Endothelial cell of umbilical vein (primary cell): ENCODE results near the gene MYRFL. TPM values are rescaled to one million over a fixed set of nuclear protein-coding genes. Genes with fewer than 3 reads are reported as not detected.

Experiments used
- BruUV-seq: library from RNA; stranded (reverse); fragments of 400-500 nt; replicated peaks from 2 replicates; lab custom pipeline; 2021; lab: Mats Ljungman, UMichigan
- CTCF ChIA-PET: fragments of 300-600, 350-600 bp; sonication (Branson Sonifier 250); formaldehyde crosslinking; loops from one replicate; lab custom pipeline; 2021; ENCODE audit warnings: antibody characterized with exemption, inconsistent platforms; lab: Charles Lee
- POLR2A ChIA-PET: fragments of 300-600, 350-600 bp; sonication (Branson Sonifier 250); formaldehyde crosslinking; loops from one replicate; lab custom pipeline; 2021; ENCODE audit warnings: antibody characterized with exemption, inconsistent platforms; lab: Charles Lee
- DNase-seq: peaks from one replicate; pipeline ENCODE4 v3.0.0-alpha.2; 2011; ENCODE audit warnings: low read depth, low spot score
- FAIRE-seq: peaks from 2 replicates; lab custom pipeline; 2011; peaks lifted over from hg19 to GRCh38; lab: Jason Lieb, UNC
- H2AFZ ChIP-seq: 2 replicates; pipeline ENCODE4 v1.6.0; 2012; ENCODE audit warnings: low read depth, low read length, control low read depth, inconsistent platforms
- H3K27ac ChIP-seq: 2 replicates; pipeline ENCODE4 v1.5.1; 2011; ENCODE audit warnings: low read depth, mild to moderate bottlenecking, control low read depth, low read length, moderate library complexity; ENCODE audit not compliant: insufficient read depth
- H3K27me3 ChIP-seq, 2 experiments: 2 replicates each; pipeline versions ENCODE4 v1.6.0 to v1.6.1; 2011; ENCODE audit warnings: low read length in 2 of 2, mixed read lengths in 1 of 2; ENCODE audit not compliant: control insufficient read depth in 2 of 2, insufficient read depth in 2 of 2
- H3K36me3 ChIP-seq, 2 experiments: 2 replicates in 1 of 2; 3 replicates in 1 of 2; pipeline ENCODE4 v1.5.1; 2011; ENCODE audit warnings: low read length in 2 of 2, mild to moderate bottlenecking in 1 of 2, moderate library complexity in 1 of 2; ENCODE audit not compliant: control insufficient read depth in 2 of 2, insufficient read depth in 2 of 2; ENCODE audit errors: extremely low read depth in 1 of 2
- H3K4me1 ChIP-seq: 3 replicates; pipeline ENCODE4 v1.5.1; 2011; ENCODE audit warnings: mild to moderate bottlenecking, low read length; ENCODE audit not compliant: control insufficient read depth, insufficient read depth; ENCODE audit errors: extremely low read depth
- H3K4me2 ChIP-seq: 2 replicates; pipeline ENCODE4 v1.6.1; 2011; ENCODE audit warnings: low read length, control low read depth, mixed read lengths; ENCODE audit not compliant: insufficient read depth
- H3K4me3 ChIP-seq, 3 experiments: fragments of 200-600 bp in 1 of 3; sonication (generic), shearing (Covaris generic) in 1 of 3; replicated peaks in 1 of 3; 2 replicates each; pipeline ENCODE4 v1.5.1; 2011 to 2016; ENCODE audit warnings: control low read depth in 3 of 3, low read length in 3 of 3, mild to moderate bottlenecking in 2 of 3, inconsistent platforms in 1 of 3, low read depth in 1 of 3, moderate library complexity in 1 of 3; ENCODE audit not compliant: insufficient read depth in 1 of 3
- H3K79me2 ChIP-seq: 2 replicates; pipeline ENCODE4 v1.6.0; 2012; ENCODE audit warnings: low read length, inconsistent platforms; ENCODE audit not compliant: control insufficient read depth, insufficient read depth
- H3K9ac ChIP-seq: replicated peaks from 2 replicates; pipeline ENCODE3; 2011; ENCODE audit warnings: low read length, control low read depth; ENCODE audit not compliant: insufficient read depth; ENCODE audit errors: extremely low read depth
- H3K9me1 ChIP-seq: replicated peaks from 3 replicates; pipeline ENCODE4 v1.6.0; 2011; ENCODE audit warnings: mild to moderate bottlenecking, low read length; ENCODE audit not compliant: control insufficient read depth, insufficient read depth; ENCODE audit errors: extremely low read depth
- H3K9me3 ChIP-seq: replicated peaks from 2 replicates; pipeline ENCODE4 v1.5.1; 2012; ENCODE audit warnings: low read length, inconsistent platforms; ENCODE audit not compliant: control insufficient read depth, insufficient read depth
- H4K20me1 ChIP-seq: replicated peaks from 2 replicates; pipeline ENCODE3; 2011; ENCODE audit warnings: mild to moderate bottlenecking, low read length; ENCODE audit not compliant: control insufficient read depth, insufficient read depth; ENCODE audit errors: extremely low read depth
- EZH2 ChIP-seq: IDR thresholded peaks from 2 replicates; pipeline ENCODE4 v1.6.1; 2012; ENCODE audit warnings: borderline replicate concordance, low read depth, mild to moderate bottlenecking, moderate library complexity, low read length, inconsistent platforms; ENCODE audit not compliant: severe bottlenecking
- FOS ChIP-seq: IDR thresholded peaks from 2 replicates; pipeline ENCODE4 v1.6.1; 2011; ENCODE audit warnings: mild to moderate bottlenecking, low read length, moderate library complexity, borderline replicate concordance; ENCODE audit not compliant: insufficient read depth
- GATA2 ChIP-seq: IDR thresholded peaks from 2 replicates; pipeline ENCODE4 v1.7.0; 2011; ENCODE audit warnings: low read depth, mild to moderate bottlenecking, moderate library complexity, mixed read lengths, low read length; ENCODE audit not compliant: insufficient read length, insufficient read depth
- MYC ChIP-seq: IDR thresholded peaks from one replicate; pipeline ENCODE4 v1.6.1; 2011; ENCODE audit warnings: mild to moderate bottlenecking, low read depth, low read length
- POLR2A ChIP-seq: IDR thresholded peaks from 2 replicates; pipeline ENCODE4 v1.6.1; 2012; ENCODE audit warnings: low read depth, mild to moderate bottlenecking, control low read depth, low read length
- POLR2AphosphoS5 ChIP-seq: IDR thresholded peaks from 2 replicates; pipeline ENCODE4 v1.6.1; 2012; ENCODE audit warnings: low read depth, mild to moderate bottlenecking, control low read depth, low read length, moderate library complexity; ENCODE audit not compliant: insufficient read depth
- dilution Hi-C: fragments of 300-500 bp; cut with MboI; formaldehyde crosslinking; loops from one replicate; pipeline ENCODE4 v1.15.0; 2019; ENCODE audit warnings: low sequenced_read_pairs; ENCODE audit not compliant: extremely low pct_ligation_motif_present
- intact Hi-C: fragments of 100-400 bp; cut with micrococcal nuclease; formaldehyde crosslinking; loops from one replicate; pipeline ENCODE4 v1.10.0; 2022
- polyA plus RNA-seq, 4 experiments: library from polyadenylated mRNA; depleted of rRNA in 3 of 4; stranded (reverse) in 3 of 4; unstranded in 1 of 4; fragments of >200 nt; gene quantifications; 2 replicates each; pipeline versions ENCODE4 v1.2.1 to v1.2.3, GENCODE V29; 2011 to 2012; ENCODE audit warnings: missing spikeins in 1 of 4
- total RNA-seq: library from RNA; stranded (reverse); gene quantifications from 2 replicates; pipeline ENCODE4 v1.2.3, GENCODE V29; 2021
- TF ChIP-seq, protein P1 (sequence below), 2 donors: IDR thresholded peaks; 1 replicate in 1 of 2; 2 replicates in 1 of 2; pipeline ENCODE4 v1.5.1; 2011; ENCODE audit warnings: low read length in 2 of 2, mild to moderate bottlenecking in 2 of 2, moderate library complexity in 2 of 2, control low read depth in 1 of 2, inconsistent platforms in 1 of 2, low read depth in 1 of 2; ENCODE audit not compliant: insufficient read depth in 1 of 2; ENCODE audit errors: extremely low read depth in 1 of 2
- TF ChIP-seq, protein P2 (sequence below): IDR thresholded peaks from 2 replicates; pipeline ENCODE4 v1.6.1; 2011; ENCODE audit not compliant: insufficient read depth, insufficient read length

MYRFL gene
- total and polyA plus RNA-seq, 2 donors (not counting 3 experiments of a cell fraction or from before 2014, with no cell fraction given): not detected

DNA sequence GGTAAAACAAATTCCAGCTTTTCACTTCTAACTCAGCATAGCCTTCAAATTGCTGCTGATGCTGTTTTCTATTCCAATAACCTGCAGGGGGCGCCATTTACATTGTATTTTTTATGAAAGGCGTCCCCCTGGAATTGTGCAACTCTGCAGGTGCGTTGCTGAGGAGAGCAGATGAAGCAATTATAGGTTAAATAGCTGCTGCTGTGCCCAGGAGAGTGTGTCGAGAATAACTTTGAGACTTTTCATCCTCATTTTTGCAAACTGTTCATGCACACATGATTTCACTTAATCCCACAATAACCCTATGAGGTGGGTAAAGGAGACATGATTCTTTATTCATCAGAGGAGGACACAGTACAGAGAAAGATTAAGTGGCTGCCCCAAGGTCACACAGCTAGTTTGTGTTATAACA lies 75.7 kb downstream of the MYRFL start:
- Histone ChIP-seq H3K79me2 (no peaks in the 10 kb centered on the region), H3K9me1 (no peaks in the 10 kb centered on the region), H3K27ac (peak overlapping the region; percentile 35), H3K36me3 (no peaks in the 10 kb centered on the region), H4K20me1 (no peaks in the 10 kb centered on the region), H3K4me2 (peak overlapping the region; percentile 70), H3K9me3 (no peaks in the 10 kb centered on the region), H3K4me3 (no peak overlapping the region), H3K27me3 (no peaks in the 10 kb centered on the region), H3K9ac (no peak overlapping the region), H3K4me1 (peaks cover 12% of the 10 kb centered on the region), H2AFZ (no peak overlapping the region)
- TF ChIP-seq POLR2A (no peak), EZH2 (no peak), FOS (no peak), POLR2AphosphoS5 (no peak), GATA2 (no peak), MYC (no peak)
- TF ChIP-seq, protein P1, sequence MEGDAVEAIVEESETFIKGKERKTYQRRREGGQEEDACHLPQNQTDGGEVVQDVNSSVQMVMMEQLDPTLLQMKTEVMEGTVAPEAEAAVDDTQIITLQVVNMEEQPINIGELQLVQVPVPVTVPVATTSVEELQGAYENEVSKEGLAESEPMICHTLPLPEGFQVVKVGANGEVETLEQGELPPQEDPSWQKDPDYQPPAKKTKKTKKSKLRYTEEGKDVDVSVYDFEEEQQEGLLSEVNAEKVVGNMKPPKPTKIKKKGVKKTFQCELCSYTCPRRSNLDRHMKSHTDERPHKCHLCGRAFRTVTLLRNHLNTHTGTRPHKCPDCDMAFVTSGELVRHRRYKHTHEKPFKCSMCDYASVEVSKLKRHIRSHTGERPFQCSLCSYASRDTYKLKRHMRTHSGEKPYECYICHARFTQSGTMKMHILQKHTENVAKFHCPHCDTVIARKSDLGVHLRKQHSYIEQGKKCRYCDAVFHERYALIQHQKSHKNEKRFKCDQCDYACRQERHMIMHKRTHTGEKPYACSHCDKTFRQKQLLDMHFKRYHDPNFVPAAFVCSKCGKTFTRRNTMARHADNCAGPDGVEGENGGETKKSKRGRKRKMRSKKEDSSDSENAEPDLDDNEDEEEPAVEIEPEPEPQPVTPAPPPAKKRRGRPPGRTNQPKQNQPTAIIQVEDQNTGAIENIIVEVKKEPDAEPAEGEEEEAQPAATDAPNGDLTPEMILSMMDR (IDR thresholded peaks at IDR 0.05; ENCODE audit: extremely low read depth in 1 of 2, insufficient read depth in 1 of 2, low read depth in 1 of 2, low read length in 2 of 2): peak; percentile 62
- TF ChIP-seq, protein P2, sequence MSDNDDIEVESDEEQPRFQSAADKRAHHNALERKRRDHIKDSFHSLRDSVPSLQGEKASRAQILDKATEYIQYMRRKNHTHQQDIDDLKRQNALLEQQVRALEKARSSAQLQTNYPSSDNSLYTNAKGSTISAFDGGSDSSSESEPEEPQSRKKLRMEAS: no peak
- FAIRE-seq (peak; percentile 48), DNase-seq (peak; percentile 72)
- intact Hi-C loops: loop anchor here (1.0 to 5.0 kb wide), 7 partner anchors 87 to 830 kb away; partner anchors contain the start of genes CNOT2 and KCNMB4
- no TSS peak for BruUV-seq
- ChIA-PET CTCF (interaction anchor here (0.6 to 2.8 kb wide), 62 partner anchors 8 to 833 kb away, joined by 3 to 41 read pairs (median 4); partner anchors contain the start of gene KCNMB4), POLR2A (no interaction called here)
- dilution Hi-C loops: no loop called here
